Ecto neural progenitor cell (in vitro differentiated cells): Measurements from ENCODE around the gene ANKDD1A.
A peak's percentile ranks its signal among the peaks of the same experiment; 100 is the strongest.

Experiments
- DNase-seq: peaks from one replicate; pipeline ENCODE4 v3.0.0-alpha.2; 2018; ENCODE audit warnings: low spot score

The ANKDD1A gene

DNA sequence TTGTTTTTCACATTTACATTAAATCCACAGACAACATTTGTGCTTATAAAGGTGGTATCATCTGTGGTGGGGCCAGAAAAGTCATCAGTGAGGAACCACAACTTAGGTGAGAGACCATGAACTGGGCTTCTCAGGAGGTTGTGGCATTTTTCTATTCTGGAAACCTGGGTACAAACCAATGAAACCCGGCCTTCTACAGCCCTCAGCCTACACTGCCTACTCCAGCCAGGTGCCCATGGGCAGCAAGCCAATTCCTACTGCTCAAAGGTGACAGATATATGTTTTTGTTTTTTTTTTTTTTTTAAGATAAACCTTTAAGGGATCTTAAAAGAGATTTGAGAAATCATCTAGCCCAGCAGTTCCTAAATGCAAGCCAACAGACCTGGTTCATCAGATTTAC lies 57.7 kb downstream of the ANKDD1A start:
- DNase-seq = no peak

- DNase-seq = no peak
Observed at GRCh38 chr15:64970698-64971097, 59.0 kb downstream of the ANKDD1A start.

- DNase-seq = no peak
Observed at GRCh38 chr15:64975390-64975789, 63.7 kb downstream of the ANKDD1A start.

DNA sequence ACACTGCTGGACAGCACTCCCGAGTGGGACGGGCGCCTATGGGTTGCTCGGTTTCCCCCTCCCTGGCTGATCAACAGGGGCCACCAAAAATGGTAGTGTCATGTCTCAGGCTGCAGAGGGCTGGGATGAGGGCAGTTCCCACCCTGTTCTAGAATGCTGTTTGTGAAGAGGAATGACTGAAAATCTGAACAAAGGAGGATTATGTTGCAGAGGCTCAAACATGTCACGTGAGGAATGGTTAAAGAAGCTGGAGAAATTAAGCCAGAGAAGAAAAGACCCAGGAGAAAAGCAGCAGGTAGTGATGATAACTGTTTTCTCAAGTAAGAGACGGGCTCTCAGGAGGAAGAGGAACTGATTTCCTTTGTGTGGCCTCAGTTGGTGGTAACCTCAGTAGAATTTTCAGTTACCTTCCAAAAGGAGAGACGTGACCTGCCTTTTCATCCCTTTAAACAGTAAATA lies 67.6 kb downstream of the ANKDD1A start:
- peak; percentile 54 for DNase-seq

DNA sequence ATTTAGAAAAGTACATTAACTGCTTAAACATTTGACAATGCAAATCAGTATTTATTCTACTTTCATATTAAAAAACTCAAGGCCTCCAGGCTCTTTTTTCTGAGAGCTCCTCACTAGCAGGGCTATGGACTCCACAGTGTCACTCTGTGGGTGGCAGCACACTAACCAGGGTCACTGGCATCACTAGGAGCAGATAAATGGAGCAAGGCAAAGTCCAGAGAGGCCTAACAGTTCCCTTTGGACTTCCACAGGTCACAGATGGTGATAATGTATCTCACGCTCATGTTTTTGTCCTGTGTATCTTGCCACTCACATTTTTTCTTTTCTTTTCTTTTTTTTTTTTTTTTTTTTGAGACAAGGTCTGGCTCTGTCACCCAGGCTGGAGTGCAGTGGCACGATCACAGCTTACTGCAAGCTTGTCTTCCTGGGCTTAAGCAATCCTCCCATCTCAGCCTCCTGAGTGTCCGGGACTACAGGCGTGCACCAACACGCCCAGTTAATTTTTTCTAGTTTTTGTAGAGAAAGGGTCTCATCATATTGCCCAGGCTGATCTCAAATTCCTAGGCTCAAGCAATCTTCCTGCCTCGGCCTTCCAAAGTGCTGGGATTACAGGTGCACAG lies 70.2 kb downstream of the ANKDD1A start:
- no peak for DNase-seq

DNA sequence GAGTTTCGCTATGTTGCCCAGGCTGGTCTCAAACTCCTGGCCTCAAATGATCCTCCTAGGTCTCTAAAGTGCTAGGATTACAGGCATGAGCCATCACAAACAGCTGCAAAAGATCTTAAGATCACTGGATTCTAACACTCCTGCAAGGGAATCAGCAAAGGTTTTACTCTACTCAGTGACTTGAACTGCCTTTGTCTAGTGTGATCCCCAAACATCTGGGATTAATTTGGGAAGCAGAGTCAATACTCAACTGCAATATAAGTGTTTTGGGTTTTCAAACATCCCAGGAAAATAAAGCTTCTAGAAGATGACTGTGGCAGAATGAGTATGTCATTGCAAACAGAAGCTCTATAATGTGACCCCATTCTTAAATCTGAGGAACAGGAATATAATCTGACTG lies 70.8 kb downstream of the ANKDD1A start:
- no peak for DNase-seq

DNA sequence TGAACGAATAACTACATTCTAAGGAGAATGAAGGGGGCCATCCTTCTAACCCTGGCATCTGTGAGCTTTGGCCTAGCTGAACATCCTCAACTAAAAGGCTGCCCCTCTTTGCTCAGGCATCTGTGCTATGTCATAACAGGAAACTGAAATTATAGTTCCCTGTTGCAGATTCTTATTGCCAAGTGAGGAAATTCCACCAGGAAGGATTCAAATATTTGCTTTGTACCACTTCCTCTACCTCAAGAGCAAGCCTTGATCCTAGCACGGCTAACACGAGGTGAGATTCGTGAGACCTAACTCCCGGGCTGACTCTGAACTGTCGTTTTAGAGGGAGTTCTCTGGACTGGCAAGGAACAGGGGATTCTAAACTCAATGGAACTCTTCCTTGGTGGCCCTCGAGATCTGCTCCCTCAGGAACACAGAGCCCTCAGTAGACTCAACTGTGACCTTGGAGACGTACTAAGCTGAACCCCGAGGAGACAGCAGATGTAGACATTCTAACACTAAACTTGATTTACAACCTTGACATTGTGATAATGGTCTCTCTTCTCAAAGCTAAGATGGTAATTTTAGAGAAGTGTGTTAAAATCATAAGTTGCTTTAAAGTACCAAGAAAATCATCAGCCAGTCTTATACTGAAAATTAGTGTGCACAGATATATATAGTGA lies 73.8 kb downstream of the ANKDD1A start:
- DNase-seq = no peak

- DNase-seq = no peak
Observed at GRCh38 chr15:64987136-64987535, 75.4 kb downstream of the ANKDD1A start.

GRCh38 chr15:64989416-64990167 lies 77.9 kb downstream of the ANKDD1A start, which contains the start of gene SPG21:
Gene SPG21, minus strand, starts transcription at chr15:64989914. Its CDS starts 6,345 bp downstream, at chr15:64983569.
- DNase-seq = peak; percentile 95

DNA sequence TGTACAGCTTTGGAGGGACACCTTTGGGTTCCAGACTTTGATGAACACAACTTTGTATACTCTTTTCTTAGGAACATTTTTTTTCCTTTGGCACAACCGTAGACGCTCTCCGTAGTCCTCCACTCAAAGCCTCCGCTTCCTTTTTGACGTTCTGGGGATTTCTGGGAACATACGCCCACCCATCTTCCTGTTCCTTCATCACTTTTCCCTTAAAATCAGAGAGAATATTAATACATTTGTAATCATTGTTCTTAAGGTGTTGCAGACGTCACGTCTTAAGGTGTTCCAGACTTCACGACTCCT lies 78.4 kb downstream of the ANKDD1A start:
- DNase-seq = no peak

DNA sequence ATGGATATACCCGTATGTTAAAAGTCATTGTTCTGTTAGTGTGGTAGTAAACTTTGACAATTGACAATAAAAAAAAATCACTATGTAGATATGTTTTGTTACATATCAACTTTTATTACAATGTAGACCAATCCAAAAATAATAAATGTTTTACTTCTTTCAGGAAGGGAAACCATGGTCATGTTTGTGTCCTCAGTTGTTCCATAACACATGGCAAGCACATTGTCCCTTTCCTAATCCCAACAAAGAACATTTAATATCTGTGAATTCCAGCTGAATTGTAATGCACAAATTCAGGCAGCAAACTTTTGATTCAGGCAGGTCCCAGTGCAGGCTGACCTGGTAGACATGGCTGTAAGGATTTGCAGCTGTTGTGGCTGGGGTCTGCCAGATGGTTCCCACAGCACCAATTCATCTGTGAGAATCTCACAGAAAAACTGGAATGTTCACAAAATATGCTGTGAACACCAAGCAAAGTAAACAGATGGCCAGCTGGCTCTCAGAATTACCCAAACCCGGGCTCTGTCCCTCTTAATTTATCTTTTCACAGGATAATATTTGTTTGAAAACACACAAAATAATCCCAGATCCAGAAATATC lies 79.9 kb downstream of the ANKDD1A start:
- no peak for DNase-seq

GRCh38 chr15:64993290-64993689 lies 81.6 kb downstream of the ANKDD1A start:
- no peak for DNase-seq

DNA sequence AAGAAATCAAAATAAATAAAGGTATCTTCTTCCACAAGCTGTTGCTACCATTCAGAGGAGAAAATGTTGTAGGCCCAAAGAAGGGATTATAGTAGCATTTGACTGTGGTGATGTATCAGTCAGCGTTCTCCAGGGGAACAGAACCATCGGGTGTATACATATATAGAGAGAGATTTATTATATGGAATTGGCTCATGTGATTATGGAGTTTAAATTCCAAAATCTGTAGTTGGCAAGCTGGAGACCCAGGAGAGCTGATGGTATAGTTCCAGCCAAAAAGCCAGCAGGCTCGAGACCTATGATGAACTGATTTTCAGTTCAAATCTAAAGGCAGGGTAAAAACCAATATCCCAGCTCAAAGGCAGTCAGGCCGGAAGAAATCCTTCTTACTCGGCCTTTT lies 85.4 kb downstream of the ANKDD1A start:
- DNase-seq = no peak

DNA sequence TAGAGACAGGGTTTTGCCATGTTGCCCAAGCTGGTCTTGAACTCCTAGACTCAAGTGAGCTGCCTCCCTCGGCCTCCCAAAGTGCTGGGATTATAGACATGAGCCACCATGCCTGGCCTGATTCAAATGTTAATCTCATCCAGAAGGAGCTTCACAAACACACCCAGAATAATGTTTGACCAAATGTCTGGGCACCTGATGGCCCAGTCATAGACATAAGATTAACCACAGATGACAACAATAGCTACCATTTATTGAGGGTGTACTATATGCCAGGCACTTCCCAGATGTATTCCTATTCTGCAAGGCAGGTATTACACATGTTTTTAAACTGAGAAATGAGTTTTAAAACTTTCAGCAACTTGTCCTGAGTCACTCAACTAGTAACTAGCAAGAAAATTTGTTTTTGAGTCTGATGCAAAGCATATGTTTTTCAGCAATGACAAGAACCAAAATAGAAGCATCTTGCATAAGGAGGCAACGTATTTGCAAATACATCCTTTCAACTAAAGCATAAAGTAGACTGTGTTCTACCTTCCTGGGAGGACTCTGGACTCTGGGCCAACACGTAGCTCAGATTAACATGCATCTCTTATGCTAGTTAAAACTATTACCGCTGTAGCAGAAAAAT lies 86.2 kb downstream of the ANKDD1A start:
- DNase-seq = no peak

DNA sequence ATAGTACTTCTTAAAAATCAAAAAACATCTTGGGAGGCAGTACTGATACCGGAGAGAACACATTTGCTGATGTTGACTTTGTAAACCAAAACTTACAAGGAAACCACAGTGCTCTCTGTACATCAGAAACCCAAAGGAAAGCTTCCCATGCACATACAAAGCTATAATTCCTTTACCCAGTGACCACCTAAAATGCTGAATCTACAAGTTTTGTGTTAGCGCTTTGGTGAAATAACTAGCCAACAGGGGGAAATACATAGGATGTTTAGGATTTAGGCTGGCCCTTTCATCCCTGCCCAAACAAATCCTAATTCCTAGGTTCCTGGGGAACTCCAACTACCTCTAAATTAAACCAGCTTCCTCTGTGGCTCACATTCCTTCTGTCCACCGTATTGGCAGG lies 93.3 kb downstream of the ANKDD1A start:
- DNase-seq = no peak

GRCh38 chr15:65006876-65007275 lies 95.2 kb downstream of the ANKDD1A start:
- DNase-seq = no peak
